Muscle of leg (tissue), 11 donors: ENCODE results near the gene PRODH2. TPM values are rescaled to one million over a fixed set of nuclear protein-coding genes. Genes with fewer than 3 reads are reported as not detected.

Source experiments
- DNase-seq: peaks from one replicate; pipeline ENCODE4 v3.0.0; 2013
- H3K27ac ChIP-seq: one replicate; pipeline ENCODE4 v1.5.1; 2013; ENCODE audit warnings: mild to moderate bottlenecking, low read length, control low read depth
- H3K27me3 ChIP-seq: one replicate; pipeline ENCODE4 v1.6.1; 2013; ENCODE audit warnings: low read length; ENCODE audit not compliant: control insufficient read depth, insufficient read depth
- H3K36me3 ChIP-seq: one replicate; pipeline ENCODE4 v1.6.1; 2013; ENCODE audit warnings: low read length; ENCODE audit not compliant: control insufficient read depth, insufficient read depth
- H3K4me1 ChIP-seq: one replicate; pipeline ENCODE4 v1.6.1; 2013; ENCODE audit warnings: low read length; ENCODE audit not compliant: control insufficient read depth, insufficient read depth
- H3K4me3 ChIP-seq: one replicate; pipeline ENCODE4 v1.5.1; 2013; ENCODE audit warnings: low read length, control low read depth
- H3K9me3 ChIP-seq: replicated peaks from 2 replicates; pipeline ENCODE4 v1.6.1; 2013; ENCODE audit warnings: low read depth, low read length; ENCODE audit not compliant: control insufficient read depth
- WGBS: methylation state at CpG from one replicate; pipeline ENCODE4 v1.1.5; 2013; ENCODE audit warnings: missing lambda C conversion rate; ENCODE audit not compliant: insufficient coverage; 5-methylcytosine and 5-hydroxymethylcytosine counted together
- polyA plus RNA-seq, 8 donors: library from polyadenylated mRNA; unstranded; fragments of 120-200 nt; gene quantifications; one replicate each; pipeline versions ENCODE4 v1.2.1 to v1.2.3, GENCODE V29; 2013; ENCODE audit warnings: inconsistent platforms in 1 of 8, low replicate concordance in 1 of 8; ENCODE audit not compliant: insufficient read length in 8 of 8, insufficient read depth in 1 of 8
- total RNA-seq: library from RNA; stranded (reverse); fragments of 120-200 nt; gene quantifications from one replicate; pipeline ENCODE4 v1.2.4, GENCODE V29; 2013

The PRODH2 gene
- total and polyA plus RNA-seq, 9 donors = 0.18 to 0.27 TPM; not detected in 7

DNA sequence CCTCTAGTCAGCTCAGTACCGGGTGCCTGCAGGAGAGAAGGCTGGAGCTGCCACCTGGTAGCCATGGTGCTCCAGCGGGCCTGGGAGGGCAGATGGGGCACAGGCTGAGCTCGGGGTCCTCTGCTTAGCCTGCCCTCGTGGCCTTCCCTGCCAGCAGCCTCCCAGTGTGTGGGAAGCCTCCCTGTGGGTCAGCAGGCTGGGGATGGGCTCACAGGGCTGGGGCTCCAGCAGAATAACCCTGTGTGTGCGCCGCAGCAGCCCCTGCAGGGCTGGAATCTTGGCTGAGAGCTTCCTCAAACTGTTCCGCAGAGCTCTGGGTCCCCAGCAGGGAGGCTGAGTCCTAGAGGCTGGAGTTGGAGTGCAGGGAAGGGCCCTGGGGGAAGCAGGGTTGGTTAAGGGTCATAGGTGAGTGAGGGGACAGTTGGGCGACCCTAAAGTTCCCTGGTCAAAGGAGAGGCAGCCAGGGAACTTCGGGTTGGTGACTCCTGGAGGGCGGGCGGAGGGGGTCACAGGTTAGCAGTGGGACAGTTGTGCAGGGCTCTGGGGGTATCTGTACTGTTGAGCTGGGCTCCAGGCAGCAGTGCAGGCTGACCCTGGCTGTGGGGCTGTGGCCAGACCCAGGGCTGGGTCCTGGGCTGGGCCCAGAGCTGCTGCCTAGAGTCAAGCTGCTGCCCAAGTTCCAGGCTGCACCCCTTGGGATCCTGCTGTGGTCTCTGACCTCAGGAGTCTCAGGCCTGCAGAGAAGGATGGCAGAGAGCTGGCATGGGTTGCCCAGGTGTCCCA is 23.3 kb downstream of the PRODH2 start:
- Histone ChIP-seq H3K4me3 (no peak overlapping the region), H3K27ac (no peak overlapping the region), H3K9me3 (no peaks in the 10 kb centered on the region), H3K4me1 (no peaks in the 10 kb centered on the region), H3K27me3 (no peaks in the 10 kb centered on the region), H3K36me3 (peaks cover 9% of the 10 kb centered on the region)
- 71% methylated on average over 11 of the region's 11 CpGs for WGBS
- DNase-seq = no peak

DNA sequence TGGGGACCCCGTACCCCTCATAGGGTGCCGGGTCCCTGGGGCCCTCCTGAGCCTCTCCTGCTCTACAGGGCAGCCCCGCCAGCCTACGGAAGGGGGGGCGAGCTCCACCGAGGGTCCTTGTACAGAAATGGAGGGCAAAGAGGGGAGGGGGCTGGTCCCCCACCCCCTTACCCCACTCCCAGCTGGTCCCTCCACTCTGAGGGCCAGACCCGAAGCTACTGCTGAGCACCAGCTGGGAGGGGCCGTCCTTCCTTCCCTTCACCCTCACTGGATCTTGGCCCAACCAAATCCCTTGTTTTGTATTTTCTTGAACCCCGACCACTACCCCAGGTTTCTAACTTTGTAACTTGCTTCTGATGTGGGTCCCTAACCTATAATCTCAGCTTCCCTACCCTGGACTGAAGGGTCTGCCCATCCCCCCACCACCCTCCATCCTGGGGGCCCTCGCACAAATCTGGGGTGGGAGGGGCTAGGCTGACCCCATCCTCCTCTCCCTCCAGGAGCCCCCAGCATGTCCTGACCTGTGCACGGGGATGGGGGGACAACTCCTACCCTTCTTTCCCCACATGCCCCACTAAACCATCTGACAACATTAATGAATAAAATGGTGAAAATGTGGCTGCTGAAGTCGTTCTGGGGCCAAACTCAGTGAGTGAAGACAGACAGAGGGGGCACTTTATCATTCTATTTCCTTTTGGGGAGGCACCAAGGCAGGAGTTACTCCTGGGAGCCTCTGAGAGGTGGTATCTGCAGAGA is 24.3 kb downstream of the PRODH2 start:
- no peaks in the 10 kb centered on the region for H3K27me3 ChIP-seq
- no peak for DNase-seq
- H3K4me1 ChIP-seq = no peaks in the 10 kb centered on the region
- no peak overlapping the region for H3K27ac ChIP-seq
- peaks cover 9% of the 10 kb centered on the region for H3K36me3 ChIP-seq
- H3K9me3 ChIP-seq = no peaks in the 10 kb centered on the region
- 73% methylated on average over 4 of the region's 12 CpGs for WGBS
- H3K4me3 ChIP-seq = no peak overlapping the region

GRCh38 chr19:35787227-35787799 is 25.3 kb downstream of the PRODH2 start:
- WGBS = 89% methylated on average over 8 of the region's 15 CpGs
- peaks cover 15% of the 10 kb centered on the region for H3K36me3 ChIP-seq
- H3K27ac ChIP-seq = no peak overlapping the region
- H3K9me3 ChIP-seq = no peaks in the 10 kb centered on the region
- no peaks in the 10 kb centered on the region for H3K27me3 ChIP-seq
- no peak for DNase-seq
- no peak overlapping the region for H3K4me3 ChIP-seq
- no peaks in the 10 kb centered on the region for H3K4me1 ChIP-seq

DNA sequence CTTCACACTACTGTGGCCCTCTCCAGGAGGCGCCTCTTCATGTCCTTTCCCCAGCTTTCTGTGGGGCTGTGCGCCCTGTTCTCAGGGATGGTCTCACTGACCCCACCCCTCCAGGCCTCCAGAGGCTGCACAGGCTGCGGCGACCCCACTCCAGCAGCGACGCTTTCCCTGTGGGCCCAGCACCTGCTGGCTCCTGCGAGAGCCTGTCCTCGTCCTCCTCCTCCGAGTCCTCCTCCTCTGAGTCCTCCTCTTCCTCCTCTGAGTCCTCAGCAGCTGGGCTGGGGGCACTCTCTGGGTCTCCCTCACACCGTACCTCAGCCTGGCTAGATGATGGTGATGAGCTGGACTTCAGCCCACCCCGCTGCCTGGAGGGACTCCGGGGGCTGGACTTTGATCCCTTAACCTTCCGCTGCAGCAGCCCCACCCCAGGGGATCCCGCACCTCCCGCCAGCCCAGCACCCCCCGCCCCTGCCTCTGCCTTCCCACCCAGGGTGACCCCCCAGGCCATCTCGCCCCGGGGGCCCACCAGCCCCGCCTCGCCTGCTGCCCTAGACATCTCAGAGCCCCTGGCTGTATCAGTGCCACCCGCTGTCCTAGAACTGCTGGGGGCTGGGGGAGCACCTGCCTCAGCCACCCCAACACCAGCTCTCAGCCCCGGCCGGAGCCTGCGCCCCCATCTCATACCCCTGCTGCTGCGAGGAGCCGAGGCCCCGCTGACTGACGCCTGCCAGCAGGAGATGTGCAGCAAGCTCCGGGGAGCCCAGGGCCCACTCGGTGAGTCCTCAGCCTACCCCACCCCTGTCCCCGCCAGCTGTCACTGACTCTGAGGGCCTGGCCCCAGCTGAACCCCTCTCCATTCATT is 26.1 kb downstream of the PRODH2 start:
- H3K27me3 ChIP-seq = no peaks in the 10 kb centered on the region
- 78% methylated on average over 26 of the region's 31 CpGs for WGBS
- DNase-seq = peak; percentile 1
- H3K9me3 ChIP-seq = no peaks in the 10 kb centered on the region
- peaks cover 22% of the 10 kb centered on the region for H3K36me3 ChIP-seq
- no peak overlapping the region for H3K27ac ChIP-seq
- no peaks in the 10 kb centered on the region for H3K4me1 ChIP-seq
- no peak overlapping the region for H3K4me3 ChIP-seq

GRCh38 chr19:35785339-35785627 is 27.4 kb downstream of the PRODH2 start:
- no peaks in the 10 kb centered on the region for H3K4me1 ChIP-seq
- H3K9me3 ChIP-seq = no peaks in the 10 kb centered on the region
- DNase-seq = peak; percentile 1
- peaks cover 32% of the 10 kb centered on the region for H3K36me3 ChIP-seq
- WGBS = 79% methylated on average over 5 of the region's 10 CpGs
- H3K4me3 ChIP-seq = no peak overlapping the region
- no peaks in the 10 kb centered on the region for H3K27me3 ChIP-seq
- H3K27ac ChIP-seq = no peak overlapping the region

GRCh38 chr19:35784503-35785338 is 27.9 kb downstream of the PRODH2 start:
- 60% methylated on average over 35 of the region's 45 CpGs for WGBS
- no peaks in the 10 kb centered on the region for H3K9me3 ChIP-seq
- H3K27me3 ChIP-seq = no peaks in the 10 kb centered on the region
- H3K4me3 ChIP-seq = no peak overlapping the region
- DNase-seq = peak; percentile 1
- no peak overlapping the region for H3K27ac ChIP-seq
- H3K36me3 ChIP-seq = peaks cover 35% of the 10 kb centered on the region
- H3K4me1 ChIP-seq = no peaks in the 10 kb centered on the region

DNA sequence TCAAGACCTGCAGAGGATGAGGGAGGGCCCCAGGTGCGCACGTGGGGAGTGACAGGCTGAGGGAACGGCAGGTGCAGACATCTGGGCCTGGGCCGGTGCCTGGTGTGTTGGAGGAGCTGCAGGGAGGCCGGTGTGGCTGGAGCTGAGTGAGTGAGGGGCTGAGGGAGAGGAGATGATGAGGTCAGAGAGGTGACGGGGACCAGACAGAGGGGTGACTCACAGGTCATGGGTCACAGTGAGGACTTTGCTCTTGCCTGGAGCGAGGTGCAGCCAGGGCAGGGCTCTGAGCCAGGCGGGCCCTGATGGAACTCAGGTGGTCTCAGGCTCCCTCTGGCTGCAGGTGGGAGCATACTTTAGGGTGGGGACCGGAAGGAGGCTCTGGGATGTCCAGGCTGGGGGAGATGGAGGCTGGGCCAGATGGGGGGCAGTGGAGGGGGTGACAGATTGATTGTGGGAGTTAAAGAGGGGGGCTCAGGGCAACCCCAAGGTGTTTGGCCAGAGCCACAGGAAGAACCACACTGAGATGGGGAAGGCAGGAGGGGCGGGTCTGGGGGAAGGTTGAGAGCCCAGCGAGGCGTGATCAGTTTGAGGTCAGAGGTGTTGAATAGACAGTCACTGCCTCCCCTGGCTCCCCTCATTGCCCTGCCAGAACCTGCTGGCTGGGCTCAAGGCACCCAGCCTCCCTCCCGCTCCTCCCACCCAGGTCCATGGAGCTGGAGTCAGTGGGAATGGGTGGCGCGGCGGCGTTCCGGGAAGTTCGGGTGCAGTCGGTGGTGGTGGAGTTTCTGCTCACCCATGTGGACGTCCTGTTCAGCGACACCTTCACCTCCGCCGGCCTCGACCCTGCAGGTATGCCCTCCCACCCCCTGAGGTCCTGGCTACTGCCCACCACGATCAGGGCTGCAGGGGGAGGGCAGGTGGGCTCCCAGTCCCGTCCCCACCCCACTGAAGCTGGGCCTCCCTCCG is 28.9 kb downstream of the PRODH2 start:
- H3K4me3 ChIP-seq = no peak overlapping the region
- DNase-seq = peak; percentile 4
- no peak overlapping the region for H3K27ac ChIP-seq
- H3K27me3 ChIP-seq = no peaks in the 10 kb centered on the region
- H3K36me3 ChIP-seq = peaks cover 40% of the 10 kb centered on the region
- 67% methylated on average over 20 of the region's 28 CpGs for whole genome bisulfite sequencing
- H3K4me1 ChIP-seq = no peaks in the 10 kb centered on the region
- H3K9me3 ChIP-seq = no peaks in the 10 kb centered on the region

GRCh38 chr19:35782589-35782988 is 30.1 kb downstream of the PRODH2 start:
- no peaks in the 10 kb centered on the region for H3K27me3 ChIP-seq
- WGBS = 98% methylated on average over 8 of the region's 12 CpGs

More at GRCh38 chr19:35782589-35782988, 30.1 kb downstream of the PRODH2 start:
- no peaks in the 10 kb centered on the region for H3K9me3 ChIP-seq
- no peak for DNase-seq
- no peak overlapping the region for H3K27ac ChIP-seq
- peaks cover 48% of the 10 kb centered on the region for H3K36me3 ChIP-seq
- H3K4me3 ChIP-seq = no peak overlapping the region
- H3K4me1 ChIP-seq = no peaks in the 10 kb centered on the region
